GM04503 (cell line): Measurements from ENCODE around the gene LRRC52.
"Not testable (repeated sequence)": the region's sequence is repeated elsewhere in the genome, so short reads cannot be mapped to it uniquely, and the experiment has no call there.

ENCODE experiments used
- DNase-seq: peaks from one replicate; pipeline ENCODE4 v3.0.0-alpha.2; 2012; ENCODE audit warnings: low read depth

Gene LRRC52

GRCh38 chr1:165581926-165582325 is 38.1 kb downstream of the LRRC52 start:
- DNase-seq: no peak

- no peak for DNase-seq
These were observed 42.6 kb downstream of the LRRC52 start for GRCh38 chr1:165586398-165586797.

- not testable (repeated sequence) for DNase-seq
These were observed 47.6 kb downstream of the LRRC52 start for GRCh38 chr1:165591391-165591790.

GRCh38 chr1:165592945-165593823 is 49.4 kb downstream of the LRRC52 start:
- peak; percentile 27 for DNase-seq

- peak; percentile 34 for DNase-seq
These were observed 51.6 kb downstream of the LRRC52 start for GRCh38 chr1:165595246-165595938.

DNA sequence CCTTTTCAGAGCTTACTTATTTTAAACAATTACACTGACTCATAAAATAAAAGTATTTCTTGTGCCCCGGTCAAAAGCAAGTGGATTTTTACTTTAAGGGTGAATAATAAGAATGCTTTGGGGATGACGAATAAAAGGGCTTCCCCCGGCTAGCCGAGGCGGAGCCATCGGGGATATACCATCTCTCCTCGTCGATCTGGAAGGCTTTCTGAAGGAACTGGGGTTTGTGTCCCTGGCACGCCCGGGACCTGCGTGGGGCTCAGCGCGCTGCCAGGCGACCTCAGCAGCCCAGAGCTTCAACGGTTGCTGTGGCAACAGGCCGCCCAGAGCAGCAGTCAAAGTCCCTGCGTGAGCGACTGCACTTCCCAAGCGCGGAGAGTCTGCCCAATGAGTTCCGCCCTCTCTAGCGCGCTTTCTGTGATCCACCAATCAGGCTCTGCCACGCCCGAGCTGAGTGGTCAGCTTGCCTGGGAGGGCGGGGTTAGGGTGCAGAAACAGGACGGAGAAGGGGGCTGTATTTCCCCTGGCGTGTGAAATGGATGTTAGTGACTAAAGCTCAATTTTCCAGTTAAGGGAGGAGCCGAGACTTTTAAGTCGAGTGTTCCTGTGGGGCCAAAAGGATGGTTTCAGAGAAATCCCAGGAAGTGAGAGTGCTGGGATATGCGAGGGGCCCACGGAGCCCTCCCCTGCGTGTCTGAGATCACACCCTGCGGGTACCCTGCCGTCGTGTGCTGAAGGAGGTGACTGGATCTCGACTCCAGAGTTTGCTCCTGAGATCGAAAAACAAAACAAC is 54.3 kb downstream of the LRRC52 start:
- peak; percentile 89 for DNase-seq

DNA sequence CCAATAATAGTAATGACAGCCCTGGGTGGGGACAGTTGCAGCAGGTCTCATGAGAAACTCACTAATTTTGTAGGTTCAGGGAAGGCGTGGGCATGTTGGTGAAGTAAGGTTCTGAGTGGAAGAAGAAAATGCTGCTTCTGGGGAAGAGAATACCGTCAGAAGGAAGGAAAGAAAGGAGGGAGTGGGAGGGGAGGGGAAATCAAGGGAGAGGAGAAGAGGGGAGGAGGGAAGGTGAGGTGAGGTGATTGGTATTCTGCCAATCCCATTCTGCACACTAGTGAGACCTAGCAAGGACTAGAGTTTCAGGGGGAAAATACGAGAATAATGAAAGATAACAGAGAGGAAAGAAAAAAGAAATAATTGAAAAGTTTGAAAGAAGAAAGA is 54.9 kb downstream of the LRRC52 start:
- DNase-seq: no peak

GRCh38 chr1:165600793-165601192 is 57.0 kb downstream of the LRRC52 start:
- no peak for DNase-seq

GRCh38 chr1:165603810-165604209 is 60.0 kb downstream of the LRRC52 start:
- DNase-seq: no peak

GRCh38 chr1:165605246-165605645 is 61.4 kb downstream of the LRRC52 start:
- DNase-seq: no peak

GRCh38 chr1:165606676-165607075 is 62.9 kb downstream of the LRRC52 start:
- not testable (repeated sequence) for DNase-seq

DNA sequence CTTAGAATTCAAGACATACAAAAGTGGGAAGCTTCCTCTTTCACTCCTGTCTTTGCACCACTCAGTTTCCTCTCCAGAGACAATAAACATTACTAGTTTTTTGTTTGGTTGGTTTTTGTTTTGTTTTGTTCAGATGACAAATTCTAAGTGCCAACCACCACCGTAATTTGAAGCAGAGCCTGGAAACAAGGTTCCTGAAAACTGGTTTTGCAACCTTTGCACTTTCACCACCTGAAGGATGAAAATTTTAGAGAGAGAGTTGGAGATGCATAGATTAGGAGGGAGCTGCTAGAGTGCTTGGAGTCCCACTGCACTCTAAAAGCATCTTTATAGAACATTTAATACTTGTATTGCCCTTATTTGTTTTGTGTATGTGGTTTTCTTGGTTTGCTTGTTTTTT is 67.1 kb downstream of the LRRC52 start:
- DNase-seq: no peak

DNA sequence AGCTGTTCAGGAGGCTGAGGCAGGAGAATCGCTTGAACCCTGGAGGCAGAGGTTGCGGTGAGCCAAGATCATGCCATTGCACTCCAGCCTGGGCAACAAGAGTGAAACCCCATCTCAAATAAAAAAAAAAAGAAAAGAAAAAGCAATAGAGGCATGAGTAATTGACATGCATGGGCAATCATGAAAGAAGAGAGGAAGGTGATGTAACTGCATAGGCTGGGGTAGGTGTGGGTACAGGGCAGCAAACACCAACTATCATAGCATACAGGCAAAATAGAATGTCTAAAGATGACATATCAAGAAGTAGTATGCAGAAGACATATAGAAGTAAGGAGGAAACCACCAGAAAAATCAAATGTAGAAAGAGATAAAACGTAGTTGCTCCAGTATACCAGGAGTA is 68.3 kb downstream of the LRRC52 start:
- DNase-seq: no peak
